Transverse colon (tissue), 4 donors: Measurements from ENCODE around the gene NELL2.

Experiments used
- EP300 ChIP-seq: sonication (generic); formaldehyde crosslinking; IDR thresholded peaks from one replicate; pipeline ENCODE4 v1.6.1; 2017; ENCODE audit warnings: antibody characterized with exemption, low read depth
- POLR2A ChIP-seq: fragments of 450-650 bp; IDR thresholded peaks from one replicate; pipeline ENCODE4 v1.6.1; 2016; ENCODE audit warnings: antibody characterized with exemption, mild to moderate bottlenecking, moderate library complexity
- POLR2AphosphoS5 ChIP-seq, 3 donors: sonication (generic); formaldehyde crosslinking; IDR thresholded peaks; one replicate each; pipeline ENCODE4 v1.6.1; 2016; ENCODE audit warnings: antibody characterized with exemption in 3 of 3
- TF ChIP-seq, protein P1 (sequence below), 5 experiments: fragments of 200-600 bp in 3 of 5; fragments of 450-650 bp in 2 of 5; sonication (generic) in 3 of 5; IDR thresholded peaks; 1 replicate in 2 of 5; 2 replicates in 3 of 5; pipeline ENCODE4 v1.5.1; 2016 to 2017; ENCODE audit warnings: antibody characterized with exemption in 5 of 5, inconsistent platforms in 3 of 5, mild to moderate bottlenecking in 2 of 5, moderate library complexity in 1 of 5

DNA sequence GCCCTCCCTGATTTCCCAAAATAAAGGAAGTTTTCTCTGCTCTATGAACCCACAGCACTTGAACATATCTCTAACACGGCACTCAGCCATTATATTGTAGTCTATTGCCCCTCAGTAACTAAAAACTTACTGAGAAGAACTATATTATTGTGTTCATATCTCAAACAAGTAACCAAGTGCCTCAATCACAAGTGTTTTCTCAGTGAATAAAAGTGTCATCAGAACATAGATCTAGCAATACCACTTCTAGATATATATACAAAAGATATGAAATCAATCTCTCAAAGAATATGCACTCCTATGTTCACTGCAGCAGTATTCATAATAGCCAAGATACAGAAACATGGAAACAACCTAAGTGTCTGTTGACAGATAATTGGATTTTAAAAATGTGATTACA, 138.1 kb downstream of the NELL2 start:
- TF ChIP-seq POLR2A (no peak), POLR2AphosphoS5 (IDR thresholded peaks at IDR 0.05) (no peak), EP300 (no peak)
- TF ChIP-seq, protein P1, sequence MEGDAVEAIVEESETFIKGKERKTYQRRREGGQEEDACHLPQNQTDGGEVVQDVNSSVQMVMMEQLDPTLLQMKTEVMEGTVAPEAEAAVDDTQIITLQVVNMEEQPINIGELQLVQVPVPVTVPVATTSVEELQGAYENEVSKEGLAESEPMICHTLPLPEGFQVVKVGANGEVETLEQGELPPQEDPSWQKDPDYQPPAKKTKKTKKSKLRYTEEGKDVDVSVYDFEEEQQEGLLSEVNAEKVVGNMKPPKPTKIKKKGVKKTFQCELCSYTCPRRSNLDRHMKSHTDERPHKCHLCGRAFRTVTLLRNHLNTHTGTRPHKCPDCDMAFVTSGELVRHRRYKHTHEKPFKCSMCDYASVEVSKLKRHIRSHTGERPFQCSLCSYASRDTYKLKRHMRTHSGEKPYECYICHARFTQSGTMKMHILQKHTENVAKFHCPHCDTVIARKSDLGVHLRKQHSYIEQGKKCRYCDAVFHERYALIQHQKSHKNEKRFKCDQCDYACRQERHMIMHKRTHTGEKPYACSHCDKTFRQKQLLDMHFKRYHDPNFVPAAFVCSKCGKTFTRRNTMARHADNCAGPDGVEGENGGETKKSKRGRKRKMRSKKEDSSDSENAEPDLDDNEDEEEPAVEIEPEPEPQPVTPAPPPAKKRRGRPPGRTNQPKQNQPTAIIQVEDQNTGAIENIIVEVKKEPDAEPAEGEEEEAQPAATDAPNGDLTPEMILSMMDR (IDR thresholded peaks at IDR 0.05): no peak
